Epithelial cell of proximal tubule (primary cell): ENCODE measurements around the gene RNF166. TPM values are rescaled to one million over a fixed set of nuclear protein-coding genes. Genes with fewer than 3 reads are reported as not detected.

ENCODE experiments used
- DNase-seq: peaks from one replicate; pipeline ENCODE4 v3.0.0-alpha.2; 2011; ENCODE audit warnings: low read depth
- H3K4me3 ChIP-seq: 2 replicates; pipeline ENCODE4 v1.5.1; 2011; ENCODE audit warnings: low read depth, mild to moderate bottlenecking, low read length
- total RNA-seq: library from RNA; depleted of rRNA; stranded (reverse); fragments of >200 nt; gene quantifications from 2 replicates; pipeline ENCODE4 v1.2.3, GENCODE V29; 2015
- TF ChIP-seq, protein P1 (sequence below): conservative IDR thresholded peaks from 2 replicates; pipeline ENCODE4 v1.5.1; 2012; ENCODE audit warnings: low read depth, mild to moderate bottlenecking, low read length

The RNF166 gene
- total RNA-seq, 1 donor from 2014 or later = 32.8 TPM

DNA sequence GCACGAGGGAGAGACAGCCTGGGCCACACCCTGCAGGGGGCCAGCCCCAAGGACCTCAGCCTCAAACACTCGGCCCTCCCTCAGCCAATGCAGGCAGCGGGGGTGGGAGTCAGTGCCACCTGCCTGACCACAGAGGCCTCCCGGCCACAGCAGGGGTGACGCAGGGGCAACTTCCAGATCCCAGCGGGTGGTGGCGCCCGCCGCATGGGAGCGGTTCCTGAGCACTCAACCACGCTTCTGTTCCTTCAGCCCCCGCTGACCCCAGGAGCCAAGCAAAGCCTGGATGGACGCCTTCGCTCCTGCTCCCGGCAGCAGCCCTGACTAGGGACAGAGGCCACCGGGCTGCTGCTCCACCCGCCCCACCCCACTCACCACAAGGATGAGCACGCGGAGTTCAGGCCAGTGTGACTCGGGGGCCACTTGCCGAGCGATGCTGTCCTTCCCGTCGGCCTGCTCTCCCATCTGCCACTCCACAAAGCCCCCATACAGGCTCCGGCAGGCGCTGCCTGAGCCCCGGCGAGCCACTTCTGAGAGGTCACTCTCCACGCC, 50.4 kb downstream of the RNF166 start:
- DNase-seq = no peak
- H3K4me3 ChIP-seq = no peak overlapping the region
- TF ChIP-seq, protein P1, sequence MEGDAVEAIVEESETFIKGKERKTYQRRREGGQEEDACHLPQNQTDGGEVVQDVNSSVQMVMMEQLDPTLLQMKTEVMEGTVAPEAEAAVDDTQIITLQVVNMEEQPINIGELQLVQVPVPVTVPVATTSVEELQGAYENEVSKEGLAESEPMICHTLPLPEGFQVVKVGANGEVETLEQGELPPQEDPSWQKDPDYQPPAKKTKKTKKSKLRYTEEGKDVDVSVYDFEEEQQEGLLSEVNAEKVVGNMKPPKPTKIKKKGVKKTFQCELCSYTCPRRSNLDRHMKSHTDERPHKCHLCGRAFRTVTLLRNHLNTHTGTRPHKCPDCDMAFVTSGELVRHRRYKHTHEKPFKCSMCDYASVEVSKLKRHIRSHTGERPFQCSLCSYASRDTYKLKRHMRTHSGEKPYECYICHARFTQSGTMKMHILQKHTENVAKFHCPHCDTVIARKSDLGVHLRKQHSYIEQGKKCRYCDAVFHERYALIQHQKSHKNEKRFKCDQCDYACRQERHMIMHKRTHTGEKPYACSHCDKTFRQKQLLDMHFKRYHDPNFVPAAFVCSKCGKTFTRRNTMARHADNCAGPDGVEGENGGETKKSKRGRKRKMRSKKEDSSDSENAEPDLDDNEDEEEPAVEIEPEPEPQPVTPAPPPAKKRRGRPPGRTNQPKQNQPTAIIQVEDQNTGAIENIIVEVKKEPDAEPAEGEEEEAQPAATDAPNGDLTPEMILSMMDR = no peak

DNA sequence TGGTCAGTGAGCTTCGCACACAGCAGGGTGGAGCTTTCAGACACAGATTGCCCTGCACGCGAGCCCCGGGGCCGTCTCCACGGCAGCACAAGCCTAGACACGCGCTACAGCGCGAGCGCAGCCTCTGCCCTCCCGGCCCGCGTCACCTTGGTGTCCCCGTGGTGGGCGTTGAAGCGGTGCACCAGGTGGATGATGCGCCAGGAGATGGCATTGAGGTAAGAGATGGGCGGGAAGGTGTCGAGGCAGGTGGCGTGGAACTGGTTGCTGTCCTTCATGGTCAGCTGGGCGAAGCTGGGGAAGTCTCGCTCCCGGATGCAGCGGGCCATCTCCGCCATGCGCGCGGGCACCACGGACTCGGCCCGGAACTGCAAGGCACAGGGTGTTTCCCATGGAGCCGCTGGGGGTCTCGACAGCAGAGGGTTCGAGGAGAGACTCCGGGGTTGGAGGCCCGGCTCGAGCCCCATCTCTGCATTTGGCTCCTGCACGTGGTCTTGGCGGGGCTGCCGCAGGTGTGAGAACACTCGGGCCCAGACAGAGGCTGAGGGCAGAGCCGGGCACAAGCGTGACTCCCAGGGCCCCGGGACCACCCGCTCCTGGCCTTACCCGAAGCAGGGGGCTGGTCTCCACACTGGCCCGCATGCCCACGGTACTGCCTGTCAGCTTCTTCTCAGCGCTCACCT, 51.0 kb downstream of the RNF166 start:
- no peak for DNase-seq
- TF ChIP-seq, protein P1 = no peak
- H3K4me3 ChIP-seq = no peak overlapping the region

DNA sequence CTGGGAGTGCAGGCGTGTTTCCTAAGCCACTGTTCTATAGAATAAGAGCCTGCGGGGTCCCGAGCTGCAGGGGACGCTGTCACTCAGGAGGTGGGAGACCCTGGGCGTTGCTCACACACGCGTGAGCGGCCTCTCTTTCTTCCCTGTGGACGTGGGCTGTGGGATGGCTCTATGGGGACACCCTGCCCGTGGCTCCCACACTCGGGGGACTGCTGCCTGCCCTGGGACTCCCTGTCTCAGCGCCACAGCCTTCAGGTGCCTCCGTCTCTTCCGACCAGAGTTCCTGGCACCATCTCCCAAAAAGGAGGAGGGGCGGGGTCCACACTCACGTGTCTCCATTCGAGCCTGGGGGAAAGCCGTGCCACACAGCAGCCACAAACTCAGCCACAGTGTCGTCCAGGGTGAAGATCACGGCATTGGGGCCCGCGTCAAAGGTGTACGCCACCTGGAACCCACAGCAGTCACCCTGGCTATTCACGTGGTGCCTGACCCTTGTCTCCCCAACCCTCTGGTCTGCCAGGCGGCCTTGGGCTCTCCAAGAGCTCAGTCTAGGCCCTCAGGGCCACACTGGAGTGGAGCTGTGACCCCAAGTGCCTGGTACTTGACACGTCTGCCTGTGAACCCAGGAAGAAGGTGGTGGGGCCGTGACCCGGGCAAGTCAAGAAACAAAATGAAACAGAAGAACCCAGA, 51.7 kb downstream of the RNF166 start:
- no peak overlapping the region for H3K4me3 ChIP-seq

DNA sequence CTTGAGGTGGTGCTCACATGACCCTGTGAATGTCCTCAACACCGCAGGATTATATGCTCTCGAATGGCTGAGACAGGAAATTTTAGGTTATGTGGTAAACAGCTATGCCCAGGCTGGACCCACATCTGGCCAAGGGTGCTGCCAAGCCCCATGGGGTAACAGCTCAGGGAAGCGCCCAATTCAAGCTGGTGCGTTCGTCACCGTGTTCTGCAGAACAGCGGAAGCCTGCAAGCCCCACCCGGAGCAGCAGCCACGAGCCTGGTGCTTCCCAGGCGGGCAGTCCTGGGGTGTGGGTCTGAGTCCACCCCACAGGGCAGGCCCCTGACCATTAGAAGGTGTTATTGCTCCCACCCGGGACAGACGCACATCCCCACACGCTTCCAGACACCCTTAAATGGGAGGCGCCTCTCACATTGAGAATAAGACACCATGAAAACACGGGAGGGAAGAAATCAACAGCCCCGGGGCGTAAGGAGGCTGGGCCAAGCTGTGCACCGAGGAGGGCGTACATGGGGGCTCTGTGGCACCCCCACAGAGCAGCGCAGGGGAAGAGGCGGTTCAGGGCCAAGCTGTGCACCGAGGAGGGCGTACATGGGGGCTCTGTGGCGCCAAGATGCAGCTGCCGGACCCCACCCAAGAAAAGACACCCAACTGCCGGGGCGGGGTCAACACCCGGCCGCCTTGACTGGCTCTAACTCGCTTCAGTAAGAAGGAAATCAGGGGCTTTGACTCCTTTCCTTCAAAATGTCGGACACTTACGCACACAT, 52.4 kb downstream of the RNF166 start:
- no peak for DNase-seq
- TF ChIP-seq, protein P1 = no peak
- no peak overlapping the region for H3K4me3 ChIP-seq

More for the DNA sequence above, 51.7 kb downstream of the RNF166 start:
- TF ChIP-seq, protein P1 = no peak
- no peak for DNase-seq

DNA sequence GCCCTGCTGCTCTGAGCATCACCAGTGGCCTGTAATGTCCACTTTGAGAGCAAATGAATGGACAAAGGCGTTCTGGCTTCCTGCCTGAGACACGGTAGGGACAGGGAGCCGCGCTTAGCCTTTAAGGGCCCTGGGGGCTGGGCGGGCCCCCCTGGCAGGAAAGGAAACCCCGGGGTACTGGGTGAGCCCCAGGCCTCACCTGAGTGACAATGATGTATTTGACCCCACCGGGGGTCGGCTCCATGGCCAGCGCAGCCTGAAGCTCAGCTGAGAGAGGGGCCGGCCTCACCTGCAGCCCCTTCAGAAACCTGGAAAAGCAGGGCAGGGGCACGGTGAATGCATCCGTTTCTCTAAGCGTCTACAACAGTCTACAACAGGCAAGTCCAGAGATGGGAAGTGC, 53.1 kb downstream of the RNF166 start:
- TF ChIP-seq, protein P1 = no peak
- H3K4me3 ChIP-seq = no peak overlapping the region
- no peak for DNase-seq

DNA sequence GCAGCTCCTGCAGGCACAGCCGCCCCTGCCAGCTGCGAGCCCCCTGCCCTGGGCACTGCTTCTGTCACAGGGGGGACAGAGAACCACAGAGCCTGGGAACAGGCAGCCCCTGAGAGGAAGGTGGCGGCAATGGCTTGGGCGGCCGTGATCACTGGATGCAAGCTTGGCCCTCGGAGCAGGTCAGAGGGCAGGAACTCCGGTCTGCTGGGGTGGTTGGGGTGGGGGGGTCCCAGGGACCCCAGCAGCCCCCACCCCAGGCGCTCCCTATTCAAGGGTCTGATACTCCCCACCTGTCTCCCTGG, 53.5 kb downstream of the RNF166 start:
- H3K4me3 ChIP-seq = no peak overlapping the region
- DNase-seq = no peak
- TF ChIP-seq, protein P1 = no peak
